GM19324 (cell line): ENCODE results near the gene ZBTB25.

Experiments used
- ATAC-seq: cut with Tn5 transposase; IDR thresholded peaks from one replicate; pipeline ENCODE4 v1.9.1; 2021; ENCODE audit warnings: mild to moderate bottlenecking, moderate library complexity; ENCODE audit not compliant: unreplicated experiment, low FRiP score

Gene ZBTB25

DNA sequence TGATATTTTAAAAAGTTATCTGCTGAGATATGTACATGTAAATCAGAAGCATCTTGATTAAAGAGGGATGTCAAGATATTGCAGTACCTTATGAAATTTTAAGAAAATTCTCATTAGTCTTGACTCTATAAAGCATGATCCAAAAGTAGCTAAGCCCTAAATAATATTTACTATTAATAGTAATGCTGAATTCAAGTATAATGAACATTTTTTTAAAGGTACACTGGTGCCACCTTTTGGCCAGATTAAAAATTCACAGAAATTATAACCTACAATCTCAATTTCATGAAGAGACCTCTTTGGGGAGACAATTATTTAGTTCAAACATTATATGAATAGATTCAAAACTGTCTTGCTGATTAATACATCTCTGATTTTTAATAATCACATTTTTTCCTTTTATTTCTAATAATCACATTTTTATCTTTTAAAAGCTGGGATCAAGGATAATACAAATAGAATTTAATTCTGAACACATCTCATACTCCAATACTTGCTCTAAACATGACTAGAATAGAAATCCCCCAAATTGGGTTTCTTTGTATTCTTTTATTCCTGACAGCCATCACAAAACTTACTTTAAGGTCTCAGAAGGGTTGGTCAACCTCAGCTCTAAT lies 24.9 kb downstream of the ZBTB25 start:
- no peak for ATAC-seq

DNA sequence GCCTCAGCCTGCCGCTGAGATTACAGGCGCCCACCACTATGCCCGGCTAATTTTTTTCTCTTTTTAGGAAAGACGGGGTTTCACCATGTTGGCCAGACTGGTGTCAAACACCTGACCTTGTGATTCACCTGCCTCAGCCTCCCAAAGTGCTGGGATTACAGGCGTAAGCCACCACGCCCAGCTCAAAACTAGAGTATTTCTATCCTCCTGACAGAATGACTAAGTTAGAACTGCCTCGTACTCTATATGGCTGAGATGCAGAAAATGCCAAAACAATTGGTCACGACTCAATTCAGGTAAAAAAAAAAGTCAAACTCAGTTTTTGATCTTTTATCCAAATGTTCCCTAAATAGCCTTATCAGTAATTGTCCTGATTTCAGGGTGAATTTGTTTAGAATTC lies 27.2 kb downstream of the ZBTB25 start:
- ATAC-seq = no peak

DNA sequence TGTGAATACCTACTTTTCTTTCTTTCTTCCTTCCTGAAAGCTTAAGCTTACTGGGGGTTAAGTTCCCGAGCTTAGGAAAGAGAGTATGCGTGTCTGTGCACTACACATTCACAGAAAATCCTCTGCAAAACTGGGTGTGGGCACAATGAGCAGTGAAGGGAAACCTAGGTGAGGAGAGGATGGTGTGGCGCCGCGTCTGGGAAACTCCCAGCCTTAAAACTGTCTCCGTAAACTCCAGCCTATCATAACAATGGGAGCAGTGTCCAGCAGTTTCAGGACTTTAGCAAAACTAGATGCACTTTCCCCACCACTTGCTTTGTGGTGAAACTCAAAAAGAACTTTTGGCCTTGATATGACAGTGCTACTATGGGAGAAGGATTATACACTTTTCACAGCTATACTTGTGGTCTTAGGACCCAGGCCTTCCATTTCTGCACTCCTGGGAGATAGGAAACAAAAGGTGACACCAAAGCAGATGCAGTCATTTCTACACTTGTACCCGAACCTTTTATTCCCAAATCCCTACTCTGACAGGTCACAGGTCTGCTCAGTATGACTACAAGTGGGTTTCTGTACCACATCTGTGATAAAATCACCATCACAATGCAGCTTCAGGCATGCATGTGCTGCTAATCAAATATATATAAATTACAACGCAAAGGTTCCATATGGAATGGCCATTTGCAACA lies 27.9 kb downstream of the ZBTB25 start:
- ATAC-seq = no peak

DNA sequence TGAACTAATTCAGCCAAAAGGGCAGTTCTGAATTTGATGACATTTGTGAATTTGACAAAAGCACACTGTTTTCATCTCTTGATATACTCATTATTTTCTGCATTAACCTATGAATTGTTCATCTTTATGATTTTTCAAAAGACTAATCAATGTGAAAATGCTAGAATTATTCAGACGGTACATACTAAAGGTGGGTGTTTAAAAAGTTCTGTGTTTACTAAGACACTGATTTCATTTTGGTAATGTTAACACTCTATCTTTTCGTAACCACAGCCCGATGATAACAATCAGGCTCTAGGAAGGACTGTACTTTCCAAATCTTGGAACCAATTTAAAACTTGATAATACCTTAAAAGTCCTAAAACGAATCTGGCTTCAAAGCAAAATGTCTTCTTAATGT lies 28.9 kb downstream of the ZBTB25 start:
- ATAC-seq = no peak

DNA sequence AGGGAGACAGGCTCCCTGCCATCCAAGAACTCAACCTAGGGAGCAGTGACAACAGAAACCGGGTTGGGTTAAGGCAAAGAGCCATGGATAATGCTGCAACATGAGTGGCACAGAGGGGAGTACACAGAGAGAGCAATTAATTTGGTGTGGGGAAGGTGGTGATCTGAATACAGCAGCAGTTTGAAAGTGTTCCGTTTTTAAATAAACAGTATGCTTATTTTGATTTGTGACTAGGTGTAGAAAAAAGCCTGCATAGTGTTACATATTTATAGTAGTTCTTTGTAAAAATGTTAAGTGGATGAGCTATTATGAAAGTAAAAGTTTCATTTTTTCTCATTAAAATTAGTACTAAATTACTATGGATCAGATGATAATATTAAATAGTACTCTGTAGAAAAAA lies 29.6 kb downstream of the ZBTB25 start:
- ATAC-seq = no peak

DNA sequence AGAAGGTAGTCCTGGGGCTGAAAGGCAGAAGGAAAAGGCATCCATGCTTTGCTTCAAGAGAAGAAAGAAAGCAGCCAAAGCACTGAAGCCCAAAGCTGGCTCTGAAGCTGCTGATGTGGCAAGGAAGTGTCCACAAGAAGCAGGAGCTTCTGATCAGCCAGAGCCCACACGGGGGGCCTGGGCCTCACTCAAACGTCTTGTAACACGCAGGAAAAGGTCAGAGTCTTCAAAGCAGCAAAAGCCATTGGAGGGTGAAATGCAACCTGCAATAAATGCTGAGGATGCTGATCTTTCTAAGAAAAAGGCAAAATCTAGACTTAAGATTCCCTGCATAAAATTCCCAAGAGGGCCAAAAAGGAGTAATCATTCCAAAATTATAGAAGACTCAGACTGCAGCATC lies 35.2 kb downstream of the ZBTB25 start:
- no peak for ATAC-seq

DNA sequence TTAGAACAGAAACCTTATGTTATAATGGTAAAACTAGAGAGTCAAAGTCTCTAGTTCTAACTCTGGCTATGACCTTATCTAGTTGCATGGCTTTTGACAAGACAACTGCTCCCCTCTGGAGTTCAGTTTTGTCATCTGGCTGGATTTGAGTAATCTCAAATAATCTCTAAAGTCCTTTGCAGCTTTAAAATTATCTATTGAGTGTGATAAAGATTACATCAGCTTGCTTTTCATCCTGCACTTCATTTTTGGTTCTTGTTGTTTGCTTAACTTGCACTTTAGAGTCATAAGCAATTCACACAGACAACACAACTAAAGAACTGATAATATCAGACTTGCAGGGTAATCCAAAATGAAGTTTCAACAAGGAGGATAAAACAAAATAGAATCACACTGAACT lies 36.1 kb downstream of the ZBTB25 start:
- ATAC-seq = no peak

DNA sequence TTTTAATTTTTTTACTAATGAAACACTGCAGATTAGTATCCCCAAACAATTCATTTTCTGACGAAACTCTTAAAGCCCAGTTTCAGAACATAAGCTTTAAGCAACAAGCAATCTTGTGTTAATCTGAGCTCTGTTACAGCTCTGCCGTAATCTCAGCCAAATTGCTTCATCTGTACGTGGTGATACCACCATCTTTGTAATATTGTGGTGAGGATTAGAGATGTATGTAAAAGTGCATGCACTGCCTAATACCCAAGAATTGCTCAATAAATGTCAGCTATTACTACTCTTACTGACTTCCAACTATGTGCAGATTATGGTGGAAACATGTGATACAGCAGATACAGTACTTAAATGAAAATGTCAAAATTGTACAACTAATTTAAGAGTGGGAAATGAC lies 36.5 kb downstream of the ZBTB25 start:
- no peak for ATAC-seq

DNA sequence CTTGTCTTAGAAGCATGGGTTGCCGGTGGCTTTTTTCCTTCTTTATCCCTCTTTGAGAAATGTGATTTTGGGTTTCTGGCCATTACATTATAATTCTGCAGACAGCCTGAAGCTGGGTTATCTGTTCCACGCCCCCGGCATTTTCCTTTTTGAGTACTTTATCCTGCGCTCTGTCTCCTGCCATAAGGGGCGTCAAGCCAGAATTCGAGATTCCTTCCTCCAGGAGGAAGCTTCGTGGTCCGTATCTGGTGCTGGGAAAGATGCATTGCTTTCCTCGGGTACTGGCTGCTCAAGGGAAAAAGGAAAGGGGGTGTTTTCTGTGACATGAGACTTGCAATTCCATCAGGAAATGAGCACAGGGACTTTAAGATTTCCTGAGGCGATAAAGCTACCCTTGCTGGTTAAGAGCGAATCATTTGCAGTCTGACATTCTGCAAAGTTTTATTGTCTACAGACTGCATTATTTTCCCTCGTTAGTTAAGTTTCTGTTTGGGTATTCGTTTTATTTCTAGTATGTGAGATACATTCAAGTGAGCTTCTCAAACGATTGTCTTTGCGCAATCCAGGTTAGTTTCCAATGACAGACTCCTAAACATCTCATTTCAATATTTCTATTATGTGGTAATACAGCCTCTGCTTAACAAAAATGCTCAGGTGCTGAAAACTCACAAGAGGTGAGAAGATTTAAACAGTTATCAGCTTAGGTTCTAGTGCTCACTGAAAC lies 37.6 kb downstream of the ZBTB25 start:
- ATAC-seq = no peak

DNA sequence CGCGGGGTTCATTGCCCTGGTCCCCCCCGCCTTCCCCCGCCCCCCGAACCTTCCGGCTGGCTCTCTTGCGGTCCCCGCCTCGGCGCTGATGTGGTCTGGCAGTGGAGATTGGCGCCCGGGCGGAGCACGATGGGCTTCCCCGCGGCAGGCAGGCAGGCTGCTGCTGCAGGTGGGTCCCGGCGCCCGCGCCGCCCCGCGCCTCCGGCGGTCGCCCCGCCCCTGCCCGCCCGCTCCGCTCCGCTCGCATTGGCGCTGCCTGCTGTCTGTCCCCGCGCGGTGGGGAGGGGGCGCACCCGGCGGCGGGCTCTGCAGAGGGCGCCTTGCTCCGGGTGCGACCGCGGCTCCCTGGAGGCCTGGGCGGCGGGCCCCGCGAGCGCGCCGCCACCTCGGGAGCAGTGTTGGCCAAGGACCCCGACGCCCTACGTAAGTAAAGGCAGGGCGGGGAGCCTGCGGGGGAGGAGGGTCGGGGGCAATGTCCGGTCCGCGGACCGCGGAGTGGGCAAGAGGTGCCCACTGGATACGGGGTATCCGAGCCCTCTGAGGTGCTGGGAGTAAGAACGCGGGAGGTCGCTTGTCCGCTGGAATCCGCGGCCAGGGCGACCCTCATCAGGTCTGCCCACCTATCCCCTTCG lies 38.3 kb downstream of the ZBTB25 start, which contains the start of gene AKAP5:
Gene AKAP5, plus strand, starts transcription at position 309 of the 632 bp plus-strand sequence. CDS start 2,896 bp downstream, outside the sequence.
- ATAC-seq = peak; percentile 64

DNA sequence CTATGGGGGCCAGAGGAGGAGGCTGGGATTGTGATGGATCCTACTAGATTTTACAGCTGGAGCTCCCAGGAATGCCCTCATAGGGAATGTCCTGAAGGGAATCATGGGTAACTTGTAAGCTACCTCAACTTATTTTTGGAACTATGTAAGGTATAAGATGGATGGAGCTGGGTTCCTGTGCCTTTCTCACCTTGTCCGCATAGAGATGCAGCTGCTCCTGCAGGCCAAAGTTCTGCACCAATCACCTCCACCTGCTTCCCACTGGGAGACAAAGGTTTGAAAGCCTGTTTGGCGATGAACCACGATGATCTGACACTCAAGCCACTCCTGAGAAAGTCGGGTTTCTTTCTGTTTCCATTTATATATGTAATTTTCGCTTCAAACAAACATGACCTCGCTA lies 39.0 kb downstream of the ZBTB25 start:
- ATAC-seq = peak; percentile 8

DNA sequence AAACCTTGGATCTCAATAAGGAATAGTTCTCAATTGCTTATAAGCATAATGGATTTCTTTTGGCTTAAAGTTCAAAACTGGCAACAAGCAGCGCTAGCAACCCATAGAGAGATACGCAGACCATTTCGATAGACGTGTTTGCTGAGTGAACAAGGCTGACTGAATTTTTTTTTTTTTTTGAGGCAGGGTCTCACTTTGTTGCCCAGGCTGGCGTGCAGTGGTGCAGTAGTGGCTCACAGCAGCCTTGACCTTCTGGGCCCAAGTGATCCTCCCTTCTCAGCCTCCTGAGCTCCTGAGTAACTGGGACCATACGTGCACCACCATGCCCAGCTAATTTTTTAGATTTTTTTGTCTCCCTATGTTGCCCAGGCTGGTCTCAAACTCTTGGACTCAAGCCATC lies 39.8 kb downstream of the ZBTB25 start:
- no peak for ATAC-seq

DNA sequence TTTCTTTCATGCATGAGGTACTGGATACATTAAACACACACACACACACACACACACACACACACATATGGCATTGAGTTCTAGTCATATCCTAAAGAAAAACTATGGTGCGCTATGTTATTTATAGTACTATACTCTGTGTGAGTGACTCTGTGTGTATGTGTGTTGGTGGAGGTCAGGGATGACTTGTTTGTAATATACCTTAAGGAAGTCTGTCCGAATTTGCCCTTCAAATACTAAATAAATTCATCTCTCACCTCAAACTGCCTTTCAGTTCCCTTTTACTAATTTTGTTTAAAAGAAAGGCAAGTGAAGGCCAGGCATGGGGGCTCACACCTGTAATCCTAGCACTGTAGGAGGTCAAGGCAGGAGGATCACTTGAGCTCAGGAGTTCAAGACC lies 40.4 kb downstream of the ZBTB25 start:
- no peak for ATAC-seq

DNA sequence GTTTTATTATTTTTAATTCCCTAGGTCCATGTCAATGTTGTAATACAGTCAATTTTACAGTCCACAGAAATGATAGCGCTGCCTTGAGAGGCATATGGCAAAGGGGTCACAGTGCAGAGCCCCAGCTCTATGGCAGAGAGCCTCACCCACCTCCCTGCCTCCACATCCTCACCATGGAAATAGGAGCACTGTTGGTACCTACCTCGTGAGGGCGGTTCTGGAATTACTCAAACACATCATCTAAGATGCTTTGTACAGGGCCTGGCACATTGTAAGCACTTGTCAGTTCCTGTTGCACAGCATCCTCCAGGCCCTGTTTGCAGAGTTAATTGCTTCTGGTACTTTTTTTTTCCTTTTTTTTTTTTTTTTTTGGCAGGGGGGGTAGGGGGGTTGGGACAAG lies 42.4 kb downstream of the ZBTB25 start:
- ATAC-seq = no peak

DNA sequence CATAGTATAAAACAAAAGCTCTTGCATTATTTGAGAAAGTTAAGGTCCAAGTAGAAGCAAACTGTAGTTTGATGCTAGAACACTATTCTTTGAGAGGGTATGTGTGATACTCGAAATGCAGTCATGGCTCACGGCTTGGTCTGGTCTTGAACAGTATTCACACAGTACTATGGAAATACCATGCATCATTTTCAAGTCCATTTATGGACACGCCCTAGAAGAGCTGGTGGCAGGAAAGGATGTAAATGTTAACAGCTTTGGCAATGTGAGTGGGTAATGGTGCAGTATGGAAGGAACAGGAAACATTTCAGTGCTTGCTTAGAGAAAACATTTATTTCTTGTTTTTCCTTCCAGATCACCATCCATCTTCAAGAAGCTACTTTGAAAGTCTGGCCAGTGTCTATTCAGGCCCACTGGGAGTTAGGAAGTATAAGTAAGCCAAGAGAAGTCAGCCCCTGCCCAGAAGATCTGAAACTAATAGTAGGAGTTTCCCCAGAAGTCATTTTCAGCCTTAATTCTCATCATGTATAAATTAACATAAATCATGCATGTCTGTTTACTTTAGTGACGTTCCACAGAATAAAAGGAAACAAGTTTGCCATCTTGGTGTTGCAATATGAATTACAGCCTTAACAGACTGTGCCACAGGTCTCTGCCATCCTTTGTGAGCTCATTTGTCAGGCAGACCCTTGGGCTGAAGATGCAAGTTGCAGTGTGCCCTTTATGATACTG lies 44.1 kb downstream of the ZBTB25 start:
- no peak for ATAC-seq

DNA sequence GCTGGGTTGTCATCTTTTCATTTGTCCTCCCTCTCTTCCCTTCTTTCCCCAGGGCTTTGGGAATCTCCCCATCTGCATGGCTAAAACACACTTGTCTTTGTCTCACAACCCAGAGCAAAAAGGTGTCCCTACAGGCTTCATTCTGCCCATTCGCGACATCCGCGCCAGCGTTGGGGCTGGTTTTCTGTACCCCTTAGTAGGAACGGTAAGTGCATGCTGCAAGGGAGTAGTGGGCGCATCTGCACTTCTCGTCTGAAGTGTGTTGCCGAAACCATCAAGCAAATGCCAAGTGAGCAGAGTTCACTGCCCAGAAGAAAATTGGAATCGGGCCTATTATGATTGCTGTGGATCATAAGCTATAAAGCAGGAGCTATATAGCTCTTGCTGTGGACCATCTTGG lies 49.0 kb downstream of the ZBTB25 start:
- ATAC-seq = no peak

DNA sequence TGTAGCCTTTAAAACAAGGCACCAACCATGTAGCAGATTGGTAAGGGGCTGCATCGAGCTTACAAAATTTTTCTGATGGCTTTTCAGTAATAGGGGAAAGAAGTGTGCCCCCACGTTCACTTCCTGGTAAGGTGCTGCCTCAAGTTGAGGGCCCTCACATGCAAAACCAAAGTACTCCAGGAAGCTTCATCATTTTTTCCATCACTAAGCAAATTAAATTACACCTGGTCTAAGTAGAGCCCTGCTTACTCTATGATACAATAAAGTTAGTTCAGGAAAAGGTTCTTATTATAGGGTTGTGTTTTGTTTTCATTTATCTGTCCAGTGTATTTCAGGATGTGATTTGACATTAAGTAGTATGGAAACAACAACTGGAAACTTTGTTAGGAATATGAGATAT lies 53.4 kb downstream of the ZBTB25 start:
- no peak for ATAC-seq

DNA sequence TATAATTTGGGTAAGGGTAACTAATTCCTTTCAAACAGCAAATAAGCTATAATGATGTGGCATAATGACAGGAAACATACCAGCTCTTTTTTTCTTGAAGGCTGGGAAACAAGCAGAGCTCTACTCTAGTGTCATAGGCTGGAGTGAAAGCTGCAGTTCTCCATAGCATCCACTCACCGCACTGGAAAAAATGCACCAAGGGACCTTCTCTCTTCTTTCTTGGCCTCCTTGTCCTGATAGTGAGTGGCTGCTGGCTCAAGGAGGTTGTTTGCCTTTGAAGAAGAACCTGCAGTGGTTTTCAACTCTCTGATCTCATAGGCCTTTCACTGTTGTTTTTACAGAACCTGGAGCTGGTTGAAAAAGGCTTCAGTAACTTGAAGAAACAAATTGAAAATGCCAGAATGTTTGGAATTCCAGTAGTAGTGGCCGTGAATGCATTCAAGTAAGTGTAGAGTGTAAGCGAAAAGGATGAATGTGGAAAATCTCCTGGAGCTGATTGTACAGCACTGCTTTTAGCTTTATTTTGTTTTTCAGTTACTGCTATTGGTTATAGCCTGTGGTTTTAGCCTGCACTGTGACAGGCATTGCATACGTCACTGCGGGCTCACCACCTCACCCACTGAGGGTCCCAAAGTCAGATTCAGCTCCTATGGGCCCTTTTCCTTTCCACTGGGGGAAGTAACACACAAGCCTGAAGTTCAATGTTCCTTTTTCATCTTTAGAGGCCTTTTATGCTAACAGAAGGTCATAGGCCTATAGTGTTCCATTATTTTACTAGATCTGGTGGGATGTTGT lies 55.6 kb downstream of the ZBTB25 start:
- no peak for ATAC-seq

DNA sequence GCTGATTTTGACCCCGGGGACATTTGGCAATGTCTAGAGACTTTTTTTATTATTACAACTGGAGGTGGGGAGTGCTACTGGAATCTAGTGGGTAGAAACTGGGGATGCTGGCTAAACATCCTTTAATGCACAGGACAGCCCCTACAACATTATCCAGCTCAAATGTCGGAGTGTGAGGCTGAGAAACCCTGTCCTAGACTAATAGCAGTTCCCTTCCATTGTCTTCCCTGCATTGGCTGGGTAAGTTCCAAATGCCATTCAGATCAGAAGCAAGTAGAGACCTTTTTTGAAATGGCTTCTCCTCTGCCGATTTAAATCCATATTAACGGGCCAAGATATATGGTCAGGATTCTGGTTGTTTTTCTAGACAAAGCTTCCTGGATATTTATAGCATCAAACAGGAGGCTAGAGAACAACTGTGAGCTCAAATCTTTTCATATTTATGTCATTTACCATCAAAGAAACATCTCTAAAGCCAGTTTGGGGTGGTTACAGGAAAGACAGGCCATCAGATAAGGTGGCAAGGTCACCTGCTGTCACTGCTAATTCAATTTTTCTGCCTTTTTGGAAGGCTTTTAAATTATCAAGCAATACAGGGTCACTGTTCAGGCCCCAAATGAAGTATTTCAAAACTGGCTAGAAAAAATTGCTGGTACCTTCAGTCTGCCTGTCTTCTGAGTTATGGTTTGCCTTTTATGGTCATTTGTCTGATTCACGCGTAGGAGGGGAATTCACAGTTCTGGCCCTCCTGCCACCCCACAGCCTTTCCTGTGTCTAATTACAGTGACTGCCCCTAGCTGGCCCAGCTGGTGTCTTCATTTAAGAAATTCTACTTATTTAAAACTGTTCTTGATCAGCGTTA lies 58.4 kb downstream of the ZBTB25 start:
- peak; percentile 90 for ATAC-seq
